SW 1271 (cell line): Measurements from ENCODE around the gene TREX2.

Source experiments
- DNase-seq, 2 experiments: peaks; one replicate each; lab custom pipeline; 2025; lab: John Stamatoyannopoulos, UW

The TREX2 gene

GRCh38 chrX:153434801-153435200 lies 11.1 kb downstream of the TREX2 start:
- no peak for DNase-seq

GRCh38 chrX:153433781-153434285 lies 12.0 kb downstream of the TREX2 start:
- no peak for DNase-seq

GRCh38 chrX:153433161-153433680 lies 12.6 kb downstream of the TREX2 start:
- no peak for DNase-seq

GRCh38 chrX:153430796-153431195 lies 15.1 kb downstream of the TREX2 start:
- DNase-seq = no peak

GRCh38 chrX:153426204-153426603 lies 19.7 kb downstream of the TREX2 start:
- DNase-seq = no peak

- no peak for DNase-seq
Observed at GRCh38 chrX:153423652-153424051, 22.2 kb downstream of the TREX2 start.

- DNase-seq = no peak
Observed at GRCh38 chrX:153421856-153422255, 24.0 kb downstream of the TREX2 start.

- DNase-seq = no peak
Observed at GRCh38 chrX:153420851-153421599, 24.8 kb downstream of the TREX2 start.

GRCh38 chrX:153417637-153418036 lies 28.2 kb downstream of the TREX2 start:
- no peak for DNase-seq

- DNase-seq = no peak
Observed at GRCh38 chrX:153416781-153417450, 28.9 kb downstream of the TREX2 start.

GRCh38 chrX:153414856-153415510 lies 30.9 kb downstream of the TREX2 start:
- DNase-seq = no peak

- no peak for DNase-seq
Observed at GRCh38 chrX:153413731-153414130, 32.1 kb downstream of the TREX2 start.

GRCh38 chrX:153412746-153413720 lies 32.8 kb downstream of the TREX2 start:
- no peak for DNase-seq

GRCh38 chrX:153411988-153412574 lies 33.8 kb downstream of the TREX2 start:
- DNase-seq = no peak

- no peak for DNase-seq
Observed at GRCh38 chrX:153411255-153411987, 34.4 kb downstream of the TREX2 start, which contains the start of gene ZFP92. TSS of gene ZFP92 (plus strand) at chrX:153411472. CDS start at chrX:153418323, 6,851 bp downstream.

- no peak for DNase-seq
Observed at GRCh38 chrX:153410888-153411254, 35.0 kb downstream of the TREX2 start.

GRCh38 chrX:153410373-153410772 lies 35.5 kb downstream of the TREX2 start:
- no peak for DNase-seq

GRCh38 chrX:153409414-153410101 lies 36.3 kb downstream of the TREX2 start:
- no peak for DNase-seq

- no peak for DNase-seq
Observed at GRCh38 chrX:153408871-153409351, 36.9 kb downstream of the TREX2 start.
